CD14-positive monocyte (primary cell): ENCODE results near the gene HOXA5. TPM values are rescaled to one million over a fixed set of nuclear protein-coding genes. Genes with fewer than 3 reads are reported as not detected.
A peak's percentile ranks its signal among the peaks of the same experiment; 100 is the strongest.

Experiments
- DNase-seq, 3 donors: peaks; one replicate each; pipeline ENCODE4 v3.0.0-alpha.2; 2011 to 2022
- H2AFZ ChIP-seq: 2 replicates; pipeline ENCODE4 v1.6.0; 2012; ENCODE audit warnings: mild to moderate bottlenecking, low read depth, low read length, inconsistent platforms; ENCODE audit not compliant: insufficient read depth, poor library complexity, severe bottlenecking
- H3K27ac ChIP-seq, 2 donors: 1 replicate in 1 of 2; 2 replicates in 1 of 2; pipeline ENCODE4 v1.5.1; 2012 to 2013; ENCODE audit warnings: low read length in 2 of 2, control low read depth in 1 of 2, inconsistent platforms in 1 of 2, low read depth in 1 of 2, mild to moderate bottlenecking in 1 of 2
- H3K27me3 ChIP-seq, 2 donors: one replicate each; pipeline versions ENCODE4 v1.6.0 to v1.6.1; 2011 to 2013; ENCODE audit warnings: low read length in 2 of 2; ENCODE audit not compliant: control insufficient read depth in 2 of 2, insufficient read depth in 2 of 2
- H3K36me3 ChIP-seq, 2 donors: replicated peaks in 1 of 2; 1 replicate in 1 of 2; 2 replicates in 1 of 2; pipeline versions ENCODE4 v1.5.1 to v1.6.1; 2012 to 2013; ENCODE audit warnings: low read length in 2 of 2, control low read depth in 1 of 2, inconsistent platforms in 1 of 2, mild to moderate bottlenecking in 1 of 2; ENCODE audit not compliant: insufficient read depth in 2 of 2, control insufficient read depth in 1 of 2
- H3K4me1 ChIP-seq, 2 donors: 1 replicate in 1 of 2; 2 replicates in 1 of 2; pipeline versions ENCODE4 v1.5.1 to v1.6.1; 2012 to 2013; ENCODE audit warnings: low read length in 2 of 2, control low read depth in 1 of 2, inconsistent platforms in 1 of 2, mild to moderate bottlenecking in 1 of 2, moderate library complexity in 1 of 2; ENCODE audit not compliant: insufficient read depth in 2 of 2, control insufficient read depth in 1 of 2
- H3K4me2 ChIP-seq: replicated peaks from 2 replicates; pipeline ENCODE3; 2012; ENCODE audit warnings: low read length, moderate library complexity, mild to moderate bottlenecking; ENCODE audit not compliant: poor library complexity, severe bottlenecking; ENCODE audit errors: extremely low read depth
- H3K4me3 ChIP-seq, 3 experiments: fragments of 200-600 bp in 1 of 3; sonication (generic) in 1 of 3; replicated peaks in 1 of 3; 1 replicate in 2 of 3; 2 replicates in 1 of 3; pipeline ENCODE4 v1.5.1; 2011 to 2013; ENCODE audit warnings: low read length in 3 of 3, mild to moderate bottlenecking in 3 of 3, control low read depth in 2 of 3, low read depth in 2 of 3, inconsistent platforms in 1 of 3, moderate library complexity in 1 of 3
- H3K79me2 ChIP-seq: 2 replicates; pipeline ENCODE4 v1.6.0; 2012; ENCODE audit warnings: mild to moderate bottlenecking, control low read depth, inconsistent platforms, low read length, moderate library complexity; ENCODE audit not compliant: insufficient read depth
- H3K9ac ChIP-seq: 2 replicates; pipeline ENCODE4 v1.6.0; 2017; ENCODE audit warnings: low read length, mild to moderate bottlenecking; ENCODE audit not compliant: insufficient read depth, poor library complexity, severe bottlenecking
- H3K9me3 ChIP-seq, 2 donors: replicated peaks in 1 of 2; 1 replicate in 1 of 2; 2 replicates in 1 of 2; pipeline versions ENCODE4 v1.5.1 to v1.6.1; 2012 to 2013; ENCODE audit warnings: low read length in 2 of 2, control low read depth in 1 of 2; ENCODE audit not compliant: control insufficient read depth in 1 of 2, insufficient read depth in 1 of 2
- H4K20me1 ChIP-seq: 2 replicates; pipeline ENCODE4 v1.6.0; 2012; ENCODE audit warnings: mild to moderate bottlenecking, low read length, control low read depth, moderate library complexity; ENCODE audit not compliant: insufficient read depth
- H3K27ac Mint-ChIP-seq, 7 donors: one replicate each; pipeline ENCODE4 v1.8.0; 2020; ENCODE audit warnings: mild to moderate bottlenecking in 7 of 7, mixed read lengths in 7 of 7, moderate library complexity in 6 of 7, inconsistent platforms in 2 of 7
- H3K27me3 Mint-ChIP-seq, 3 donors: one replicate each; pipeline ENCODE4 v1.8.0; 2021 to 2022; ENCODE audit warnings: low read depth in 3 of 3, mild to moderate bottlenecking in 3 of 3, mixed read lengths in 3 of 3, moderate library complexity in 3 of 3, inconsistent platforms in 1 of 3
- H3K36me3 Mint-ChIP-seq, 2 donors: one replicate each; pipeline ENCODE4 v1.8.0; 2020; ENCODE audit warnings: mixed read lengths in 2 of 2, inconsistent platforms in 1 of 2, mild to moderate bottlenecking in 1 of 2
- H3K4me1 Mint-ChIP-seq: one replicate; pipeline ENCODE4 v1.8.0; 2020; ENCODE audit warnings: mild to moderate bottlenecking, mixed read lengths
- H3K4me3 Mint-ChIP-seq, 2 donors: one replicate each; pipeline ENCODE4 v1.8.0; 2020; ENCODE audit warnings: mild to moderate bottlenecking in 2 of 2, mixed read lengths in 2 of 2, moderate library complexity in 1 of 2
- H3K9me3 Mint-ChIP-seq, 7 donors: one replicate each; pipeline ENCODE4 v1.8.0; 2020 to 2022; ENCODE audit warnings: mixed read lengths in 7 of 7, mild to moderate bottlenecking in 6 of 7, moderate library complexity in 6 of 7, inconsistent platforms in 2 of 7
- CTCF ChIP-seq: fragments of 200-600 bp; IDR thresholded peaks from one replicate; pipeline ENCODE4 v1.8.0; 2022; ENCODE audit warnings: antibody characterized with exemption, mild to moderate bottlenecking
- WGBS: methylation state at CpG from one replicate; pipeline ENCODE4 v1.1.5; 2013; ENCODE audit warnings: missing lambda C conversion rate; ENCODE audit not compliant: insufficient coverage; 5-methylcytosine and 5-hydroxymethylcytosine counted together
- intact Hi-C, 2 donors: fragments of 100-400 bp; cut with micrococcal nuclease; formaldehyde crosslinking; loops; one replicate each; pipeline versions ENCODE4 v1.15.0 to v1.15.1; 2023
- polyA plus RNA-seq, 3 donors: library from polyadenylated mRNA; depleted of rRNA in 1 of 3; unstranded in 2 of 3; stranded (reverse) in 1 of 3; fragments of 300-500 nt in 2 of 3; fragments of >200 nt in 1 of 3; fragmentation: Illumina TruSeq in 2 of 3; gene quantifications; 1 replicate in 2 of 3; 2 replicates in 1 of 3; pipeline ENCODE4 v1.2.3, GENCODE V29; 2012 to 2021

HOXA5 gene
- polyA plus RNA-seq, 3 donors = 0.85 to 3.0 (median 1.8) TPM

DNA sequence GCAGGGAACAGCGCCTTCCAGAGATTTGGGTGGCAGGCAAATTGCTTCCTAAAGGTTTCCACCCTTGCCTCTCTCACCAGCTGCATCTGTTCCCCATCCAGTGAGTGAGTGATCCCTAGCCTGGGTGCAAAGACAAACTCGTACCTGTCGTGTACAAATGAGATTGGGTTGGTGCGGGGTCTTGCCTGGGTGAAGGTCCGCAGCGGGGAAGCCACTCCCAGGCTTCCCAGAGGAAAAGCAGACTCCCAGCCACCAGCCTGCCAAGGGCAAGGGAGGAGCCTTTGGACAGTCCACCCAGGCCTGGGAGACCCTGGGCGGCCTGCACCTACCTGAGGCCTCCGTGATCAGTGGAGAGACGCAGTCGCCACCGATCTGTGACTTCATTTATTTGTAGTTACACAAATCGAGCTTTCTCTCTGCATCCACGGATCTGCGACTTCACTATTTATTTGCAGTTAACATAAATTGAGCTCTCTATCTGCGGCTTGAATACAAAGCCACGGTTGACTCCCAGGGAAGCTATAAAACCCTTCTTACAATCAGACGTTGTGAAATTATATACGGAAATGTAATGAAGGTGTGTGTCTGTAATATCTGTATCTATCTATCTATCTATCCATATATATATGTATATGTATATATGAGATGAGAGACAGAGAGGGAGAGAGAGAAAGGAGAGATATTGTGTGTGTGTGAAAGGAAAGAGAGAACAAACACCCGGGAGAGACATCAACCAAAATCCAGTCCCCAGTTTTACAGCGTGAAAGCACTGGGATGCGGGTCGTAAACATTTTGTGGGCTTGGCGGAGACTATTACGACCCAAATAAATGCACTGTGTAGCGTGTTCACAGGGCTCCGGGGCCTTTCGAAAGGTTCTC is 16.0 kb upstream of the HOXA5 start:
- Histone ChIP-seq H3K27me3 (peaks cover 72 to 92% of the 10 kb centered on the region in 2 donors), H3K36me3 (no peaks in the 10 kb centered on the region), H3K4me3 (peak overlapping the region in 1 of 3 experiments; percentile 94), H3K9me3 (peaks cover 0 to 51% of the 10 kb centered on the region in 2 donors), H4K20me1 (no peaks in the 10 kb centered on the region), H2AFZ (peak overlapping the region; percentile 90), H3K79me2 (peaks cover 4% of the 10 kb centered on the region), H3K9ac (no peak overlapping the region), H3K4me2 (peak overlapping the region; percentile 92), H3K4me1 (peaks cover 60 to 76% of the 10 kb centered on the region in 2 donors), H3K27ac (no peak overlapping the region)
- WGBS = 14% methylated on average over 18 of the region's 27 CpGs
- intact Hi-C loops = loop anchor here (5.0 to 10.0 kb wide), 6 partner anchors 62 to 1297 kb away; partner anchors contain the start of gene HOXA1 (in 1 of the 2)
- TF ChIP-seq CTCF = no peak
- H3K27me3 Mint-ChIP-seq = peaks cover 88 to 93% (median 88%) of the 10 kb centered on the region in 3 donors
- no peak overlapping the region for H3K27ac Mint-ChIP-seq
- H3K36me3 Mint-ChIP-seq = peaks cover 10 to 33% of the 10 kb centered on the region in 2 donors
- H3K4me1 Mint-ChIP-seq = peaks cover 69% of the 10 kb centered on the region
- peak overlapping the region; percentile 64 to 86 for H3K4me3 Mint-ChIP-seq
- H3K9me3 Mint-ChIP-seq = peaks cover 0 to 55% (median 22%) of the 10 kb centered on the region in 7 donors
- DNase-seq = no peak

DNA sequence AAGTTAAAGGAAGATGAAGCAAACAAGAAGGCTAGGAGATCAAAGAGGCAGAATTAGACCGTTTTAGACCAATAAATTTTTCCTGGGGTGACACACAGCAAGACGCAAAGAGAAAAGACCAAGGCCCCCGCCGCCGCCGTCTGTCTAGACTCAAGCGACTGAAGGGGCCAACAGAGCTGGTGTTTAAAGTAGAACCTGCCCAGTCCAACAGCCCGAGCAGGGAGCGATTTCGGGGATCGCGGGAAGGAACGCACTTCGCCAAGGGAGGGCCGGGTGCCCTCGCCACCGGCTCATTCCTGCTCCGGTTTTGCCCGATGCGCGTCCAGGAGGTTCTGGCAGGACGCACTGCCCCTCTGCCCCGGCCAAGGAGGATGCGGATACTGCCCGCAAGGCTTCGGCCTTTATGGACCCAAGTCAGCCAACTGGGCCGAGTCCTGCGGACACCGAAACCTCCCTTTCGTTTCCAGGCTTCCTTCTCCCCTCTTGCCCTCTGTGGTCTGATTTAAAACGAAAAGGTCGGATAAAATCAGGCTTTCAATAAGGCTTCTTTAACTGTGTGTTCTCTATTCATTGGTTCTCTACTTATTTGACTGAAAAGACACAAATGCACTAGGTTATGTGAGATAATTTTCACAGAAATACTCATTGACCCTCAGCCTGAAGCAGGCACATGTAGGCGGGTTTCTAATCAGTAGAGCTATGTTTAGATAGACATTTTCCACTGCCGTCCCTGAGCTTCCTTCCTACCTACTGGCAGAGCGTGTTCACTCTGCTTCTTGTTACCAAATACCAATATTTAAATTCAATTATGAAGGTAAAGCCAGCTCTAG is 15.2 kb upstream of the HOXA5 start:
- H3K36me3 ChIP-seq = no peaks in the 10 kb centered on the region
- peaks cover 64% of the 10 kb centered on the region for H3K4me1 Mint-ChIP-seq
- H3K4me3 Mint-ChIP-seq = peak overlapping the region in 1 of 2 donors; percentile 72
- peaks cover 6 to 28% of the 10 kb centered on the region in 2 donors for H3K36me3 Mint-ChIP-seq
- peaks cover 52 to 68% of the 10 kb centered on the region in 2 donors for H3K4me1 ChIP-seq
- no peak overlapping the region for H3K9ac ChIP-seq
- 5% methylated on average over 28 of the region's 35 CpGs for WGBS
- peaks cover 0 to 56% (median 22%) of the 10 kb centered on the region in 7 donors for H3K9me3 Mint-ChIP-seq
- no peak overlapping the region for H3K27ac Mint-ChIP-seq
- peak overlapping the region in 1 of 3 experiments; percentile 20 for H3K4me3 ChIP-seq
- no peak overlapping the region for H3K27ac ChIP-seq
- H3K27me3 Mint-ChIP-seq = peaks cover 88 to 93% (median 89%) of the 10 kb centered on the region in 3 donors
- TF ChIP-seq CTCF = no peak
- no peak overlapping the region for H2AFZ ChIP-seq
- H4K20me1 ChIP-seq = no peaks in the 10 kb centered on the region
- H3K79me2 ChIP-seq = no peaks in the 10 kb centered on the region
- peaks cover 0 to 53% of the 10 kb centered on the region in 2 donors for H3K9me3 ChIP-seq
- no peak for DNase-seq
- H3K4me2 ChIP-seq = peak overlapping the region; percentile 7
- H3K27me3 ChIP-seq = peaks cover 75 to 92% of the 10 kb centered on the region in 2 donors
- intact Hi-C loops = loop anchor here in 1 of 2 donors (5.0 kb wide), 2 partner anchors 61 to 1296 kb away; partner anchors contain the start of gene HOXA1
